ENCODE measurements around the gene FAM187B.

Gene FAM187B

GRCh38 chr19:35228177-35228930, at the start of gene FAM187B:
FAM187B (minus strand) TSS chr19:35228739; CDS start chr19:35228680, 59 bp downstream.
- TF ChIP-seq CTCF (IDR thresholded peaks at IDR 0.05; ENCODE audit: insufficient read depth, low read length, missing control alignments): no peak
- ChIA-PET CTCF (no interaction called here), POLR2A (no interaction called here)
- H3K4me3 ChIP-seq (ENCODE audit: low read depth, low read length): no peak within 1 kb of the TSS
- DNase-seq (ENCODE audit: low read depth, low spot score): no peak

GRCh38 chr19:35276706-35277281, 48.3 kb upstream of the FAM187B start:
- ChIA-PET CTCF (interaction anchor here (1.6 kb wide), 1 partner anchor 8 kb away, joined by 4 read pairs; no protein-coding TSS in a partner anchor), POLR2A (no interaction called here)
- no peak overlapping the region for H3K4me3 ChIP-seq (ENCODE audit: low read depth, low read length)
- TF ChIP-seq CTCF (IDR thresholded peaks at IDR 0.05; ENCODE audit: insufficient read depth, low read length, missing control alignments): no peak
- DNase-seq (ENCODE audit: low read depth, low spot score): no peak

- no peak for TF ChIP-seq CTCF (IDR thresholded peaks at IDR 0.05; ENCODE audit: insufficient read depth, low read length, missing control alignments)
- ChIA-PET POLR2A (no interaction called here), CTCF (interaction anchor here (1.4 to 1.5 kb wide), 2 partner anchors 10 to 132 kb away, joined by 4 read pairs; no protein-coding TSS in a partner anchor)
- DNase-seq (ENCODE audit: low read depth, low spot score): no peak
- H3K4me3 ChIP-seq (ENCODE audit: low read depth, low read length): no peak overlapping the region
These were observed 45.8 kb upstream of the FAM187B start for GRCh38 chr19:35274323-35274722.

- DNase-seq (ENCODE audit: low read depth, low spot score): no peak
- ChIA-PET CTCF (interaction anchor here (1.4 to 1.5 kb wide), 2 partner anchors 10 to 132 kb away, joined by 4 read pairs; no protein-coding TSS in a partner anchor), POLR2A (no interaction called here)
- no peak for TF ChIP-seq CTCF (IDR thresholded peaks at IDR 0.05; ENCODE audit: insufficient read depth, low read length, missing control alignments)
- H3K4me3 ChIP-seq (ENCODE audit: low read depth, low read length): no peak overlapping the region
These were observed 45.2 kb upstream of the FAM187B start for GRCh38 chr19:35273686-35274259.

- ChIA-PET POLR2A (no interaction called here), CTCF (interaction anchor here (0.8 kb wide), 1 partner anchor 31 kb away, joined by 4 read pairs; no protein-coding TSS in a partner anchor)
- no peak overlapping the region for H3K4me3 ChIP-seq (ENCODE audit: low read depth, low read length)
- DNase-seq (ENCODE audit: low read depth, low spot score): no peak
- TF ChIP-seq CTCF (IDR thresholded peaks at IDR 0.05; ENCODE audit: insufficient read depth, low read length, missing control alignments): no peak
These were observed 44.6 kb upstream of the FAM187B start for GRCh38 chr19:35272954-35273649.
